ENCODE results near the gene ARL15. TPM values are rescaled to one million over a fixed set of nuclear protein-coding genes. Genes with fewer than 3 reads are reported as not detected.

Gene ARL15
- total RNA-seq, 2 donors from 2014 or later, result 11.4 to 22.8 TPM

GRCh38 chr5:53917826-53918225 is 392.5 kb downstream of the ARL15 start:
- Histone ChIP-seq H3K27ac (no peak overlapping the region), H3K9me3 (no peaks in the 10 kb centered on the region), H3K36me3 (no peaks in the 10 kb centered on the region), H3K4me3 (no peak overlapping the region), H3K4me1 (no peaks in the 10 kb centered on the region), H3K27me3 (no peaks in the 10 kb centered on the region)
- TF ChIP-seq CTCF (IDR thresholded peaks at IDR 0.05), result no peak
- no peak for DNase-seq (ENCODE audit: low spot score)

- no peak overlapping the region for H3K4me3 ChIP-seq
- H3K27me3 ChIP-seq, result no peaks in the 10 kb centered on the region
- no peak for TF ChIP-seq CTCF (IDR thresholded peaks at IDR 0.05)
- no peaks in the 10 kb centered on the region for H3K9me3 ChIP-seq
- DNase-seq (ENCODE audit: low spot score), result no peak
- H3K36me3 ChIP-seq, result no peaks in the 10 kb centered on the region
- no peak overlapping the region for H3K27ac ChIP-seq
- no peaks in the 10 kb centered on the region for H3K4me1 ChIP-seq
These were observed 393.3 kb downstream of the ARL15 start for GRCh38 chr5:53917095-53917494.

GRCh38 chr5:53915120-53915519 is 395.3 kb downstream of the ARL15 start:
- TF ChIP-seq CTCF (IDR thresholded peaks at IDR 0.05), result no peak
- Histone ChIP-seq H3K4me3 (no peak overlapping the region), H3K36me3 (no peaks in the 10 kb centered on the region), H3K9me3 (no peaks in the 10 kb centered on the region), H3K27me3 (no peaks in the 10 kb centered on the region), H3K27ac (no peak overlapping the region), H3K4me1 (no peaks in the 10 kb centered on the region)
- no peak for DNase-seq (ENCODE audit: low spot score)

GRCh38 chr5:53913941-53914340 is 396.4 kb downstream of the ARL15 start:
- Histone ChIP-seq H3K27me3 (no peaks in the 10 kb centered on the region), H3K4me3 (no peak overlapping the region), H3K9me3 (no peaks in the 10 kb centered on the region), H3K36me3 (no peaks in the 10 kb centered on the region), H3K27ac (no peak overlapping the region), H3K4me1 (no peaks in the 10 kb centered on the region)
- TF ChIP-seq CTCF (IDR thresholded peaks at IDR 0.05), result no peak
- no peak for DNase-seq (ENCODE audit: low spot score)

GRCh38 chr5:53908757-53909156 is 401.6 kb downstream of the ARL15 start:
- Histone ChIP-seq H3K4me3 (no peak overlapping the region), H3K9me3 (no peaks in the 10 kb centered on the region), H3K36me3 (no peaks in the 10 kb centered on the region), H3K27me3 (no peaks in the 10 kb centered on the region), H3K27ac (no peak overlapping the region), H3K4me1 (no peaks in the 10 kb centered on the region)
- no peak for DNase-seq (ENCODE audit: low spot score)
- no peak for TF ChIP-seq CTCF (IDR thresholded peaks at IDR 0.05)

- Histone ChIP-seq H3K27me3 (no peaks in the 10 kb centered on the region), H3K36me3 (no peaks in the 10 kb centered on the region), H3K4me3 (no peak overlapping the region), H3K27ac (no peak overlapping the region), H3K4me1 (peaks cover 0 to 5% of the 10 kb centered on the region in 2 donors), H3K9me3 (no peaks in the 10 kb centered on the region)
- no peak for TF ChIP-seq CTCF (IDR thresholded peaks at IDR 0.05)
- DNase-seq (ENCODE audit: low spot score), result no peak
These were observed 402.5 kb downstream of the ARL15 start for GRCh38 chr5:53907827-53908226.
